ENCODE data around the gene IFT20.

IFT20 gene

DNA sequence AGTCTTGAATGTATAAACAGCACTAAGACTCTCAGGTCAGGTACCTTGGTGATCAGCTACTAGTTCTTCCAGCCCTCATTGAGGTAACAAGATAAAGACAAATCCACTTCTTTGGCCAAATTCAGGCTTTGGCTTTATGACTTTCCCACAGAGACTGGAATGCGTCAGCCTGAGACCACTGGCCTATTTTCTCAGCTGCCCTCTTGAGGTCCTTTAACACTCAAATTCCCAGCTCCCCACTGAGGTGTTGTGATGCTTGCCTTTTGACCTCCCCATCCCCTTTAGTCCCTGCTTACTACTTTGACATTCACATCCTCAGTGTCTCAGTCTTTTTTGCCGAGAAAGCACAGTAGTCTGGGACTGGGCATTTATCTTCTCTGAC is 10.9 kb upstream of the IFT20 start:
- no peak for DNase-seq (ENCODE audit: insufficient read length, low spot score)
- FAIRE-seq: no peak
- TF ChIP-seq, protein P1, sequence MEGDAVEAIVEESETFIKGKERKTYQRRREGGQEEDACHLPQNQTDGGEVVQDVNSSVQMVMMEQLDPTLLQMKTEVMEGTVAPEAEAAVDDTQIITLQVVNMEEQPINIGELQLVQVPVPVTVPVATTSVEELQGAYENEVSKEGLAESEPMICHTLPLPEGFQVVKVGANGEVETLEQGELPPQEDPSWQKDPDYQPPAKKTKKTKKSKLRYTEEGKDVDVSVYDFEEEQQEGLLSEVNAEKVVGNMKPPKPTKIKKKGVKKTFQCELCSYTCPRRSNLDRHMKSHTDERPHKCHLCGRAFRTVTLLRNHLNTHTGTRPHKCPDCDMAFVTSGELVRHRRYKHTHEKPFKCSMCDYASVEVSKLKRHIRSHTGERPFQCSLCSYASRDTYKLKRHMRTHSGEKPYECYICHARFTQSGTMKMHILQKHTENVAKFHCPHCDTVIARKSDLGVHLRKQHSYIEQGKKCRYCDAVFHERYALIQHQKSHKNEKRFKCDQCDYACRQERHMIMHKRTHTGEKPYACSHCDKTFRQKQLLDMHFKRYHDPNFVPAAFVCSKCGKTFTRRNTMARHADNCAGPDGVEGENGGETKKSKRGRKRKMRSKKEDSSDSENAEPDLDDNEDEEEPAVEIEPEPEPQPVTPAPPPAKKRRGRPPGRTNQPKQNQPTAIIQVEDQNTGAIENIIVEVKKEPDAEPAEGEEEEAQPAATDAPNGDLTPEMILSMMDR (IDR thresholded peaks at IDR 0.05; ENCODE audit: insufficient read depth, missing control alignments): no peak

DNA sequence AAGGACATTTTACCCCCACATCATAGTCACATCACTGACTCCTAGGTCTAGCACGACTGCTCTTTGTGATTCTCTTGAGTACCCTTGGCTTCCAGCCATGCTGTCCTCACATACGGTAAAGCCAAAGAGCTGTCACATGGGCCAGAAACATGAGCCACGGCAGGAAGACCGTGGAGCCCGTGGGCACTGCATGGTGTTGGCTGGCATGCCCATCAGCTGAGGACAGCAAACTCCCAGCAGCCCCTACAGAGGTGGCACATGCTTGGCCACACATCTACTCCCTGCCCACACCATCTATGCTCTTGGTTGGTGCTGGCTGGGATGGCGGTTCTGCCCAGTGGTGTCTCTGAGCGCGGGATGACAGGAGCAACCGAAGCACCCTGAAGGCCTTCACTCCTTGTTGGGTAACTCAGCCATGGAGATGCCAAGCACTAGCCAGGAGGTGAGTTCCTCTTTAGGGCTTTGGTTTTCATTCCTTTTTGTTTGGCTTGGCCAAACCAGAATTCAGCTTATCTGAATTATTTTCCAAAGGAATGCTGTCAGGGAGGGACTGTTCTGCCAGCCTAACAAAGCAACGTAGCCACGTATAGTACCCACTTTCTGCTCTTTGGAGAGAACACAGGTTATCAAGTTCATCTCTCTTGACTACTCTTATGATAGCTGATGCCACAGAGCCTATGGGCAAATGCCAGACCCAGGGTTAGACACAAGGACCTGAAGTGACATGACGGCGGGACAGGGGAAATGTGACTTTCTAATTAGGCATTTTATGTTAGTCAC is 10.3 kb upstream of the IFT20 start:
- no peak for DNase-seq (ENCODE audit: insufficient read length, low spot score)
- FAIRE-seq: no peak
- TF ChIP-seq, protein P1 (IDR thresholded peaks at IDR 0.05; ENCODE audit: insufficient read depth, missing control alignments): no peak

DNA sequence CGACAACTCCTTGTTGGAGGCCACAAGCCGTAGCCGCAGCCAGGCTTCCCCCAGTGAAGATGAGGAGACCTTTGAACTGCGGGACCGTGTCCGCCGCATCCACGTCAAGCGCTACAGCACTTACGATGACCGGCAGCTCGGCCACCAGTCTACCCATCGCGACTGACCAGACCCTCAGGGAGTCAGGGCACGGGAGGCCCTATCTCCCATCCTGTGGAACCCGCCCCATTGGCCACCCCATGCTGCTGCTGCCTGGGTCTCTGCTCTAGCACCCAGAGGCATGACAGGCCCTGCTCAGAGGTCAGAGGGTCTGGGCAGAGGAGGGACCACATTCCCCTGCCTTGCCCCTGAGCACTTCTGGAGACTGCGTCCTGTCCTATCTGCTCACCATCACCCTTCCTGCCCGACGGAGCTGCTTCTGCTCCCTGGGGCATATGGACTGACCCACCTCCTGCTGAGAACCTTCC is 9.2 kb upstream of the IFT20 start:
- TF ChIP-seq, protein P1 (IDR thresholded peaks at IDR 0.05; ENCODE audit: insufficient read depth, missing control alignments): no peak
- DNase-seq (ENCODE audit: insufficient read length, low spot score) (no peak), FAIRE-seq (no peak)

DNA sequence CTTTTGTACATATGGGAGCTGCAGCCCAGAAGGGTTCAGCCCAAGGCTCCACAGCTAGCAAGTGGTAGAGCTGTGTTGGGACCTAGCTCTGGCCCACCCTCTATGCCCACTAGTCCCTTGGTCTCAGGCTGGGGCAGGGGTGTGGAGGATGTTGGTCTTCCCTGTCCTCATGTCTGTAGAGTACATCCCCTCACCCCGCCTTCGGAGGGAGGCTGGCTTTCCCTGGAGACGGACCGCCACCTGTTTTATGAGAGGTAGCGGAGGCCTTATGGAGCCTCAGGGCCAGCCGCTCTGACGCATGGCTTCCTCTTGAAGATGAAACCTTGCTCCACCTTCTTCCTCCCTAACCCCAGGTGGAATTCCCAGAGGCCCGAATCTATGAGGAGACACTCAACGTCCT is 8.7 kb upstream of the IFT20 start:
- no peak for DNase-seq (ENCODE audit: insufficient read length, low spot score)
- TF ChIP-seq, protein P1 (IDR thresholded peaks at IDR 0.05; ENCODE audit: insufficient read depth, missing control alignments): no peak
- FAIRE-seq: no peak

DNA sequence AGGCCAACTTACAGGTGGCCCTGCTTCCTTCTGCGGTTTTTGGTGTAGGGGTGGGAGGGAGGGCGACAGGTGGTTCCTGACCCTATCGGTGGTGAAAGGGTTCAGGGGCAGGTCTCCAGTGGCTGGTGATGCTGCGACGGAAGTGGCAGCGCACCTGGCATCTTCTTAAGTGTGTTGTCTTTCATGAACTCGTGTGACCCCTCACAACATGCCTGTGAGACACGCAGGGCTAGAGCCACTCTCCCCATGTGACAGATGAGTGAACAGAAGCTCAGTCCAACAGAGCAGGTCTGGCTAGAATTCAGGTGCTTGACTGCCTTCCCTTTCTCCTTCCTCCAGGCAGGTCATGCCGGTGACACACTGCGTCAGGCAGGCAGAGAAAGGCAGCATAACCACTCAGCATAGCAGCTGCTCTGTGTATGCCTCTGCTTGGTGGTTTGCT is 8.2 kb upstream of the IFT20 start:
- DNase-seq (ENCODE audit: insufficient read length, low spot score): no peak
- FAIRE-seq: no peak

DNA sequence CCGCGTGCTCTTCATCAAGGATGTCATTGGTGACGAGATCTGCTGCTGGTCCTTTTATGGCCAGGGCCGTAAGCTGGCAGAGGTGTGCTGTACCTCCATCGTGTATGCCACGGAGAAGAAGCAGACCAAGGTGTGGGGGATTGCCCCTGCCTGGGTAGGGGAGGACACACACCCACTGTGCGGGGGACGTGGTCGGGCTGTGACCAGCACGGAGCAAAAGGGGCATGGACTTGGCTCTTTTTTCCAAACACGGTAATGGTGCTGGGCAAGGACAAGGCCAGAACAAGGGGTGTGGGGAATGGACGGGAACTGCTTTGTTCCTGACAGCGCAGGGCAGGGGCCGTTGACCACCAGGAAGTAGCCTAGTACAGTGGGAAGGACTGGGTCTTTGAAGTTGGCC is 7.0 kb upstream of the IFT20 start:
- DNase-seq (ENCODE audit: insufficient read length, low spot score) (no peak), FAIRE-seq (no peak)
- TF ChIP-seq, protein P1 (IDR thresholded peaks at IDR 0.05; ENCODE audit: insufficient read depth, missing control alignments): no peak

More for the DNA sequence above, 8.2 kb upstream of the IFT20 start:
- TF ChIP-seq, protein P1 (IDR thresholded peaks at IDR 0.05; ENCODE audit: insufficient read depth, missing control alignments): no peak

DNA sequence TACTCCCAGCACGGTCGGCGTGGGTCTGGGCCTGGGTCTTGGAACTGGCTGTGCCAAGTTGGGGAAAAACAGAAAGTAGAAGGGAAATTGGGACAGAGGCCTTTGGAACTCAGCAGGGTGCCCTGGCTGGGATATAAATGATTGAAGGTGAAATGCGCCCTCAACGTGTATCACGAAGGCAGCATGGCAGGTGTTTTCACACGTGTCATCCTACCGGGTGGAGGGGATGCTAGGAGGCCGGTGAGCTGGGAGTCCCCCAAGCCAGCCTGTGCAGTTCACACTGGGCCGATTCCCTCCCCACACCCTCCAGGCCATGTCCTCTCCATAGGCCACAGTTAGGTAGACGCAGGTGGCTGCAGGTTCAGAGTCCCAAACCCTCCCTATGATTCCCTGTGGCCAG is 6.2 kb upstream of the IFT20 start:
- DNase-seq (ENCODE audit: insufficient read length, low spot score) (no peak), FAIRE-seq (no peak)
- TF ChIP-seq, protein P1 (IDR thresholded peaks at IDR 0.05; ENCODE audit: insufficient read depth, missing control alignments): no peak

Data from D721Med (cell line).